ENCODE data around the gene SCUBE1.

DNA sequence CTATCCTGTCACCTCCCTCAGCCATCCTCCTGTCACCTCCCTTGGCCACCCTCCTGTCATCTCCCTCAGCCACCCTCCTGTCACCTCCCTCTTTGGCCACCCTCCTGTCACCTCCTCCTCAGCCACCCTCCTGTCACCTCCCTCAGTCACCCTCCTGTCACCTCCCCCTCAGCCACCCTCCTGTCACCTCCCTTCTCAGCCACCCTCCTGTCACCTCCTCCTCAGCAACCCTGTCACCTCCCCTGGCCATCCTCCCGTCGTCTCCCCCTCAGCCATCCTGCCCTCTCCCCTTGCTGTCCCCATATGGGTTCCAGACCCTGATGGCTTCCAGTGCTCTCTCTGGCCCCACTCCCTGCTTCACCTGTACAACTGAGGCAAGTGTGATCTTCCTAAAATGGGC is 61.8 kb downstream of the SCUBE1 start:
- TF ChIP-seq POLR2AphosphoS5 (IDR thresholded peaks at IDR 0.05) (no peak), POLR2A (IDR thresholded peaks at IDR 0.05) (no peak)
